ENCODE data around the gene MEIS2. TPM values are rescaled to one million over a fixed set of nuclear protein-coding genes. Genes with fewer than 3 reads are reported as not detected.
A peak's percentile ranks its signal among the peaks of the same experiment; 100 is the strongest.

Gene MEIS2
- total RNA-seq, 1 experiment from 2014 or later: 23.1 TPM

- BruUV-seq (replicated peaks): no TSS peak
- no peak overlapping the region for H3K4me3 Mint-ChIP-seq (ENCODE audit: low read depth, unreplicated experiment)
- CTCF ChIA-PET: no interaction called here
- TF ChIP-seq CTCF (IDR thresholded peaks at IDR 0.05; ENCODE audit: unreplicated experiment): no peak
- H3K27me3 Mint-ChIP-seq (ENCODE audit: unreplicated experiment): no peaks in the 10 kb centered on the region
- no peaks in the 10 kb centered on the region for H3K4me1 Mint-ChIP-seq (ENCODE audit: low read depth, unreplicated experiment)
- H3K27ac Mint-ChIP-seq (ENCODE audit: unreplicated experiment): no peak overlapping the region
- no peaks in the 10 kb centered on the region for H3K9me3 Mint-ChIP-seq (ENCODE audit: low read depth, unreplicated experiment)
- DNase-seq: no peak
- intact Hi-C loops (cut with micrococcal nuclease; ENCODE audit: unreplicated experiment): no loop called here
- H3K36me3 Mint-ChIP-seq (ENCODE audit: insufficient read depth, unreplicated experiment): no peaks in the 10 kb centered on the region
These were observed 158.0 kb downstream of the MEIS2 start for GRCh38 chr15:36942248-36942827.

- BruUV-seq (replicated peaks): no TSS peak
- Mint-ChIP-seq H3K4me3 (ENCODE audit: low read depth, unreplicated experiment) (no peak overlapping the region), H3K4me1 (ENCODE audit: low read depth, unreplicated experiment) (no peaks in the 10 kb centered on the region), H3K27me3 (ENCODE audit: unreplicated experiment) (no peaks in the 10 kb centered on the region), H3K36me3 (ENCODE audit: insufficient read depth, unreplicated experiment) (no peaks in the 10 kb centered on the region), H3K9me3 (ENCODE audit: low read depth, unreplicated experiment) (no peaks in the 10 kb centered on the region), H3K27ac (ENCODE audit: unreplicated experiment) (no peak overlapping the region)
- CTCF ChIA-PET: no interaction called here
- no peak for DNase-seq
- TF ChIP-seq CTCF (IDR thresholded peaks at IDR 0.05; ENCODE audit: unreplicated experiment): no peak
- intact Hi-C loops (cut with micrococcal nuclease; ENCODE audit: unreplicated experiment): no loop called here
These were observed 158.6 kb downstream of the MEIS2 start for GRCh38 chr15:36941798-36942197.

GRCh38 chr15:36940636-36941260 lies 159.6 kb downstream of the MEIS2 start:
- no peak for TF ChIP-seq CTCF (IDR thresholded peaks at IDR 0.05; ENCODE audit: unreplicated experiment)
- Mint-ChIP-seq H3K27me3 (ENCODE audit: unreplicated experiment) (no peaks in the 10 kb centered on the region), H3K9me3 (ENCODE audit: low read depth, unreplicated experiment) (no peaks in the 10 kb centered on the region), H3K27ac (ENCODE audit: unreplicated experiment) (peak overlapping the region; percentile 51), H3K4me1 (ENCODE audit: low read depth, unreplicated experiment) (no peaks in the 10 kb centered on the region), H3K36me3 (ENCODE audit: insufficient read depth, unreplicated experiment) (no peaks in the 10 kb centered on the region), H3K4me3 (ENCODE audit: low read depth, unreplicated experiment) (no peak overlapping the region)
- BruUV-seq (replicated peaks): no TSS peak
- intact Hi-C loops (cut with micrococcal nuclease; ENCODE audit: unreplicated experiment): no loop called here
- CTCF ChIA-PET: no interaction called here
- no peak for DNase-seq

- BruUV-seq (replicated peaks): no TSS peak
- no peak for DNase-seq
- no peaks in the 10 kb centered on the region for H3K9me3 Mint-ChIP-seq (ENCODE audit: low read depth, unreplicated experiment)
- no peaks in the 10 kb centered on the region for H3K27me3 Mint-ChIP-seq (ENCODE audit: unreplicated experiment)
- no peak for TF ChIP-seq CTCF (IDR thresholded peaks at IDR 0.05; ENCODE audit: unreplicated experiment)
- H3K36me3 Mint-ChIP-seq (ENCODE audit: insufficient read depth, unreplicated experiment): no peaks in the 10 kb centered on the region
- intact Hi-C loops (cut with micrococcal nuclease; ENCODE audit: unreplicated experiment): no loop called here
- no peak overlapping the region for H3K27ac Mint-ChIP-seq (ENCODE audit: unreplicated experiment)
- H3K4me3 Mint-ChIP-seq (ENCODE audit: low read depth, unreplicated experiment): no peak overlapping the region
- CTCF ChIA-PET: no interaction called here
- H3K4me1 Mint-ChIP-seq (ENCODE audit: low read depth, unreplicated experiment): no peaks in the 10 kb centered on the region
These were observed 160.1 kb downstream of the MEIS2 start for GRCh38 chr15:36940219-36940618.

Measured in Calu3 (cell line).